Pulmonary artery endothelial cell (primary cell): ENCODE data around the gene TCF4. TPM values are rescaled to one million over a fixed set of nuclear protein-coding genes. Genes with fewer than 3 reads are reported as not detected.
"Not testable (repeated sequence)": the region's sequence is repeated elsewhere in the genome, so short reads cannot be mapped to it uniquely, and the experiment has no call there.

Experiments used
- DNase-seq: peaks from one replicate; pipeline ENCODE4 v3.0.0-alpha.2; 2011; ENCODE audit warnings: low read depth, low spot score
- total RNA-seq: library from RNA; depleted of rRNA; stranded (reverse); fragments of >200 nt; gene quantifications from 2 replicates; pipeline ENCODE4 v1.2.3, GENCODE V29; 2014

TCF4 gene
- total RNA-seq, 1 donor from 2014 or later: 339 TPM

GRCh38 chr18:55477860-55478581, 110.0 kb downstream of the TCF4 start:
- no peak for DNase-seq

DNA sequence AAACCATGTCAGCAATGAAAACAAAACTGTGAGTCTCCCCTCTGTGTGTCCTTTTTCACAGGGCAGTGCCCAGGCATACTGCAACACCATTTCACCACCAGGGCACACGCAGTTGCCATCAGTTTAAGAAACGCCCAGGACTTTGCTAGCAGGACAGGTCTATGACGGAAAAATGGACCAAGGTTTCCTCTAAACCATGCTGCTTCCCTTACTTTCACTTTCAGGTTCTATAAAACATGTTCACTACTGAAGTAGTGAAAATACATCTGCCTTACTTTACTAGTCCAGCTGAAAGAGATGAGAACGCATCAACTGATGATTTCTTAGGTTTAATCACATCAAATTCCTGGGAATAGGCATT, 110.5 kb downstream of the TCF4 start:
- peak; percentile 36 for DNase-seq

DNA sequence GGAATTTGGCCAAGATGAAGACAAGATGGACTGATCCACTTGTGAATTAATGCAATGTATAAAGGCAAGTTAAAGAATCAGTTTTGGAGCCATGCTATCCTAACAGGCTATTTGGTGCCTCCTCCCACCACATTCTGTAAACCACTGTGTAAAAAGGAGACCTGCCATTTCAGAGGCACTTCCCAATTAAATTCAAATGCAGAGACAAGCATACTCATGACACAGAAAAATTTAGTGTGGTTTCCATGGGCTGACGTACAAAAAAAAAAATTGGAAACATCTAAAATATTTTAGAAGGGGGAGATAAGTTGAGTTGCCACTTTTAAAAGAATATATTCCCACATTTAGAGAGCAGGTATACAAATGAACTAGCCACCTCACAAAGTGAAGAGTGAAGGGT, 112.1 kb downstream of the TCF4 start:
- DNase-seq: no peak

DNA sequence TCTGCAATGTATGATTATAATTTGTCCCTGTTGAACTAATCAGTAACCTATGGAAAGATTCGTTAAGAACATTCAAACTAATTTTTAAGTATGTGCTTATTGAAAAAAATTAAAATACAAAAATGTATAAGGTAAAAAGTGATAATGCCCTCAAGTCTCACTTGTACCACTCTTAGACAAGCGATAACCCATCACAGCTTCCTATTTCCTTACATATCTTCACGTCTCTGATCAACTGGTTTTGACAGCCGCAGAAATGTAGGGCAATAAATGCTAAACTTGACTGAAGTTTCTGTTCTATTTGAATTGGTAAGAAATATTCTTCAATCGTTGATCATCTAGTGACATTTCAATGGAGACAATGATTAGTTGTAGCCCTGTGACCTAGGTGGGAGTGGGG, 112.5 kb downstream of the TCF4 start:
- no peak for DNase-seq

DNA sequence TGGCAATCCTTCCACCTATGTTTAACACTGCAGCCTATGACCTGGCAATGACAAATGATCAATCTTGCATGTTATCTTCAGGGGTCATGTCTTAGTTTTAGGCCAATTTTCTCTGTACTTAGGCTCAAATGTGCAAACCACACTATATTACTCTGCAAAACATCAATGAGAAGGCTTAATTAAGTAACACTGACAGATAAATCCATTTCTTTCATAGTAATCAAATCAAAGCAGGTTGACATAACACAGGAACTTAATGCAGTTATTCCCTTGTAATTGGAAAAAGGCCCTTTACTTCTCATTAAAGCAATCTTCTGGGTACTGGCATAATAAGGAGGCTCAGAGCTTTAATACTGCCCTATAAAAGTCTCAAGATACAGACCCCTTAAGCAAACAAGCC, 114.4 kb downstream of the TCF4 start:
- no peak for DNase-seq

GRCh38 chr18:55473058-55473457, 114.9 kb downstream of the TCF4 start:
- DNase-seq: no peak

DNA sequence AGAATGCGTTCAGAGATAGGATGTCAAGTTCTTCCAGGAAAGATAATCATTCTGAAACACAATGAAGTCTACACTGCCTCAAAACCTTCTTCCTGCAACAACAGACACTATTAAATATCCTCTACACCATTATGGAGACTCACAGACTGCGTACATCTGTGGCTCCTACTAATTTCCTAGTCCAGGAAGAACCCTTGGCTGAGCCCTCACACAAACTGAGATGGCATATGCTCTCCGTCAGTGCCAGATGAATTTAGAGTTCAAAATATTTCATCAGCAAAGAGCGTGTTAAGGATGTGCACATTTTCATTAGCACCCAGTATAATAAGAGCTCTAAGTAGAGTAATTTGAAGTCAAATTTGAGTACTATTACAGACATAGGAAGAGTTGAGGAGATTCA, 117.2 kb downstream of the TCF4 start:
- DNase-seq: no peak

GRCh38 chr18:55469134-55469533, 118.9 kb downstream of the TCF4 start:
- DNase-seq: not testable (repeated sequence)

GRCh38 chr18:55466789-55467188, 121.2 kb downstream of the TCF4 start:
- DNase-seq: no peak

DNA sequence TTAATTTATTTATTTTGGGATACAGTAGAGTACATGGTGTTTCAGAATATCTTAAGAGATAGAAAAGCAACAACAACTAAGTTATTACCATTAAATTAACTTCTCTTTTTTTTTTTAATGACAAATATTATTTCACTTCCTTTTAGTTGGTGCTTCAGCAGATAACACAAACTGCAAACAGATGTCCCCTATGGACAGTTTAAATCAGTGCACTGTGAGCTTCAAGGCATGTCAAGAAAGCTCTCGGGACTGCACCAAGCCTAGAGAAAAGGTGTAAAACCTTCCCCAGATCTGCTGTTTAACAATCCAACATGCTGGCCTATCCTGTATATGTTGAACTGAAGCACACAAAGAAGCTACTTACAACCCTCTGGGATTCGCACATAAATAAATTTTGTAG, 122.7 kb downstream of the TCF4 start:
- DNase-seq: no peak

- DNase-seq: no peak
Observed at GRCh38 chr18:55464581-55464980, 123.4 kb downstream of the TCF4 start.

DNA sequence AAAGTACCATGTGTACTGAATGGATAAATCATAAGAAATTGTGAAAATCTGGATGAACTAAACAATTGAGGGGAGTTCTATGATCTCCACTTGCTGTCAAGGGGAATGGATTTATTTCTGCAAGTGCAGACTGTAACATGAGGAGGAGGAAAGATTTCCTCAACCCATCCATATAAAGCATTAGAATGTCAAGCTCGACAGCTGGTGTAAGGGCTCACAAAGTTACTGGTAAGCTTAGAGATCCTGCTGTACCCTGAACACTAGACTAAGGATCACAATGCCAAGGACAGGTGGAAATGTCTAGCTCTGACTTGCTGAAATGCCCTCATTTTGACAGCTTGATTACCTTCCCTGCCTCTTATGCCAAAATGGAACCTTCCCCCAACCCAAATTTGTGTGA, 125.3 kb downstream of the TCF4 start:
- DNase-seq: no peak

DNA sequence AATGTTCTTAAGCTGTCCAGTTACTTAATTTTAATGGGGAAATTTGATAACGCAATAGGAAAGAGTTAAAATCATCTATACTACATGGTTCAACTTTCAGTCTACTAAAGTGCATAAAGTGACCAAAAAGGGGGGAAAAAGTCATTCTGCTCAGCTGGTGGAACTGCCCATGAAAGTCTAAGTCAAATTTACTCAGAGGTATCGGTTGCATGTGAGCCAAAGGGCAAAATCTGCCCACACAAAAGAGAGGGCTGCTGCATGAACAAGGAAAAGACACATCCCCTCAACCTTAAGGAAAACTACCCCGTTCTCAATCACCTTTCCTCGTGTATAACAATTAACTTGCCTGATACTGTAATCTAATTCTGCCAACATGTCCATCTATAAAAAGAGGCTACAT, 126.1 kb downstream of the TCF4 start:
- no peak for DNase-seq

- no peak for DNase-seq
Observed at GRCh38 chr18:55458456-55459203, 129.4 kb downstream of the TCF4 start.

DNA sequence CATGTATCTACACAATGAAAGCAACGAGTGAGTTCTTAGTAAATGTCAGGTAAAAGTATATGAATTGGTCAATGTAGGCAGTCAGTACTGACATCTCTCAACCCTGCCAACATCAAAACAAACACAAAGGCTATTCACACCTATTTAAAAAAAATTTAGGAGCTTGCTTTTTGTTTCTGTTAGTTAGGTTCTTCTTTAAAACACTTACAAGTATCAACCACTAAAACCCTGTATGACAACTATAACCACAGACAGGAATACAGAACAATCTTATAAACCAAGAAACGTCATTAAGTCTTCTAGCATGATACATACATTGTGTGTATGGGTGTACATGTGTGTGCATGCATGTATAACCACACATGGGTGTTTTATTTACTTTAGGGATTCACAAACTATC, 131.0 kb downstream of the TCF4 start:
- no peak for DNase-seq

DNA sequence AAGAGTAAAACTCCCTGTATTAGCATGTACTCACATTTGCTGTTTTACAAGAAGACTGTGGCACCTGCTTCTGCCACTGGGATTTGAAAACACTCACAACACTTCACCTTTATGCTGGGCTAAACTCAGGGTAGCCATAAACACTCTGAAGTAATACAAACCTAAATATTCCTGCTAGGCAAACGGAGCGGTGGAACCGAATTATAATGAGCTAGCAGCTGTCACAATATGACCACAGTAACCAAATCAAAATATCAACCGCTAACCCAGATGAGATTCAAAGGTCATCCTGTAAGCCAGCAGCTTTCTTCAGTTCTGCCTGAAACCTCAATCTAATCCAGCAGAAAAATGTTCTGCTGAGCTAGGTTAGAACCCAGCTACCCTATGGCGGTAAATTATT, 132.1 kb downstream of the TCF4 start:
- DNase-seq: no peak

GRCh38 chr18:55453186-55453585, 134.8 kb downstream of the TCF4 start:
- no peak for DNase-seq

GRCh38 chr18:55452123-55452611, 135.8 kb downstream of the TCF4 start:
- DNase-seq: no peak

GRCh38 chr18:55449412-55450140, 138.4 kb downstream of the TCF4 start:
- no peak for DNase-seq

GRCh38 chr18:55448420-55448819, 139.6 kb downstream of the TCF4 start:
- no peak for DNase-seq

DNA sequence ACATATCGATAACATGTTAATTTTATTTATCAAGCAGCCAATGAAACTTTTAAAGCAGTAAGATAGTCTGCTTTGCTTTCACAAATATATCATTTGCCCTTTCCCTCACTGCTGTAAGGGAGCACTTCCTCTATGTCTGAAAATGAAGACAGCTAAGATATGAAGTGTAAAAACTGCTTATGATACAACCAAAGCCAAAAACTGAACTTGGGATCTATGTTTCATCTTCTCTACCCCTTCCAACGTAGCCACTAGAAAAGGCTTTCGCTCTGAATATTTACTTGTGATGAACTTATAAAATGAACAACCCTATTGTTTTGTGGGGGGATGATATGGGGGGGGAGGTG, 140.3 kb downstream of the TCF4 start:
- no peak for DNase-seq

- no peak for DNase-seq
Observed at GRCh38 chr18:55446996-55447671, 140.9 kb downstream of the TCF4 start.
